Stimulated activated CD4-positive, alpha-beta T cell treated with anti-CD3 and anti-CD28 coated beads, Interleukin-1b, Interleukin-23, amount 100 ng/mL, for 4 hours (primary cell): ENCODE results near the gene CXCL12.

ENCODE experiments used
- DNase-seq, 2 donors: peaks; one replicate each; pipeline ENCODE4 v3.0.0-alpha.2; 2020; ENCODE audit warnings: low read depth in 2 of 2

The CXCL12 gene

GRCh38 chr10:44334621-44335184 lies 50.2 kb downstream of the CXCL12 start:
- DNase-seq = no peak

DNA sequence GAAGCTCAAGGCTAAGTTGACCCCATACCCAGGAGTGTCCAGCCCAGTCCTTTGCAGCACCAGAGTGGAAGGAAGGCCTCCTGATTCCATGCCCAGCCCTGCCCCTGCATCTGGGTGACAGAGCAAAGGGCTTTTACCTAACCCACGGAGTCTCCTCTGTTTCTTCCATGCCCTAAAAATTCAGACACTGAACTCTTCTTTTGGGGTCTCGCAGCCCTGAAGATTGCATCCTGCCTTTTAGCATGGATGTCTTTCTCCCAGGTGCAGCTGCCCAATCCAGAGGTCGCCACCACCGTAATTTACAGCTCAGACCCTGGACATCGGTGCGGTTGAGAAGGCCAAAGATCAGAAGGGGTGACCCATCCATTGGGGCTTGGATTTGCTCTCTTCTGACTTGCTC lies 50.8 kb downstream of the CXCL12 start:
- DNase-seq = no peak

GRCh38 chr10:44333511-44333910 lies 51.4 kb downstream of the CXCL12 start:
- DNase-seq = no peak

DNA sequence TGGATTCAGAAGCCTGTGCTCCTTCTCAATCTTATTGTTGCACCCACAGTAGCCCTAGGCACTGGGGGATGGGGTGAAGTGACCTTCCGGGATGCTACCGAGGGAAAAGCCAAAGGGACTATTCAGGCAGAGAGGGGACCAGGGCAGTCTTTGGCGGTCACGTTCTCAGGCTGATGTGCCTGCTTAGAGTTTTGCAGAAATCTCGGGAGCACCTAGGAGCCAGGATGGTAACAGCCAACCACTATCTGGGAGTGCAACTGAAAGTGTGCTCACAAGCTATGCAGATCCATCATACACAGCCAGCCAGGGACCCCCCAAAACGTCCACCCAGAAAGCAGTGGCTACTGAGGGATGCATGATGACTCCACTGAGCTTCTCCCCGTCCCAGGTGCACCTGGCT lies 52.4 kb downstream of the CXCL12 start:
- no peak for DNase-seq

- no peak for DNase-seq
Observed at GRCh38 chr10:44330431-44330830, 54.5 kb downstream of the CXCL12 start.

DNA sequence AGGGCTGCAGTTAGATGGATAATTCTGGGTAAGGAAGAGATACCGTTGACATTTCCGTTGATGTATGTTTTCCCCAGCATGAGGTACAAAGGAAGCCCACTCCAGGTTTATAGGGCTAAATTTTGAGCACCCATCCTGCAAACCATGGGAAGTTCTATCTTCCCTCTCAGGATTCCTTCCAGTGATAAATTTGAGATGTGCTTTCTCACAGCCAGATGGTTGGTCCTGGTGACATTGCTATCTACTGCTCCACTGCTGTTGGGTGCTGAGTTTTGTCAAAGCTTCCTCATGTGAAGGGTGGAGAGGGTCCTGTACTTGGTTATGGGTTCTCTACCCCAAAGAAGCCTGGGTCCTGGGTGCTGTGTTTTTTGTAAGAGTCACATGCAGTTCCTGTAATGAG lies 57.4 kb downstream of the CXCL12 start:
- DNase-seq = no peak
